GM19463 (cell line): ENCODE data around the gene OR5D14.

Source experiments
- ATAC-seq: cut with Tn5 transposase; IDR thresholded peaks from one replicate; pipeline ENCODE4 v1.9.1; 2021; ENCODE audit warnings: mild to moderate bottlenecking, moderate library complexity; ENCODE audit not compliant: unreplicated experiment

OR5D14 gene

DNA sequence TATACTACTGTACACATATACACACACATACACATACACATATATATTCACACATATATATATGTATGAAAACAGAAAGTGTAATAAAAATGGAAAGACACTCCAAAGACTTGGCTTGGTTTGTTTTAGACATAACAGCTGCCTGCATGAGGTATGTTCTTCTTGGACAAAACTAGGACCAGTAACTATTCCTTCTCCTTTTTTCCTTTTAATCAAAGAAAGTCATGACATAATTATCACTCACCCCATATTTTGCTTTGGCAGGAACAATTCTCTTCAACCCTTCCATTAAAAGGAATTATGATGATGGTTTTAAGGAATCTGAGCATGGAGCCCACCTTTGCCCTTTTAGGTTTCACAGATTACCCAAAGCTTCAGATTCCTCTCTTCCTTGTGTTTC is at the start of gene OR5D14:
TSS of gene OR5D14 (plus strand) at position 301 of the 400 bp plus-strand sequence. CDS start at position 301, 0 bp downstream.
- no peak for ATAC-seq

DNA sequence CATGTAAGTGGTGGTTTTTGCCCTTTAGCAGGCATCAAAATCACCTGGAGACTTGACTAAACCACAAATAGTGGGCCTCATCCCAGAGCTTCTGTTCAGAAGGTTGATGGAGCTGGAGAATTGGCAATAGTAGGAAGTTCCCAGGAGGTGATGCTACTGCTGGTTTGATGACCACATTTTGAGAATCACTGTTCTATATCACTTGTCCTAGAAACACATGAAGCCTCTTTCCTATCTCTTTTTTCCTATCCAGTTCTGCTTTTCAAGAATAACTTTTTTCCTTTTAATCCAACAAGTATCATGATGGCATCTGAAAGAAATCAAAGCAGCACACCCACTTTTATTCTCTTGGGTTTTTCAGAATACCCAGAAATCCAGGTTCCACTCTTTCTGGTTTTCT is 22.2 kb upstream of the OR5D14 start, which contains the start of gene OR5D13:
TSS of gene OR5D13 (plus strand) at position 301 of the 400 bp plus-strand sequence. CDS start at position 301, 0 bp downstream.
- no peak for ATAC-seq

DNA sequence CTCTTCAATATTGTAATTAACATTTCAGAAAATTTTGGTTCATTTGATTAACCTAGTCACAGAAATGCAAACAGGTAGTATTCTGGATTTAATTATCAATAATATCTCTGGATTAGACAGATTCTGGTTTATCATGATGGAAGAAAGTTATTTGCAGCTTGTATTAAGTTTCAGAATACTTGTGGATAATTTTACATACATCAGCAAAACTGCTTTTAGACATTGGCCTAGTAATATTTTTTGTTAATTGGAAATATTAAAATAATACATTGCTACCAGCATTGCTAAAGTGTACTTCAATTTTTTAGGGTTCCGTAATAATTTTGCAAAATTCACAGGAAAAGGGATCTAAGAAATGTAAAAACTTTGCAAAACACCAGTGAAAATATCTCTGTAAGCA is 3.8 kb upstream of the OR5D14 start:
- no peak for ATAC-seq

DNA sequence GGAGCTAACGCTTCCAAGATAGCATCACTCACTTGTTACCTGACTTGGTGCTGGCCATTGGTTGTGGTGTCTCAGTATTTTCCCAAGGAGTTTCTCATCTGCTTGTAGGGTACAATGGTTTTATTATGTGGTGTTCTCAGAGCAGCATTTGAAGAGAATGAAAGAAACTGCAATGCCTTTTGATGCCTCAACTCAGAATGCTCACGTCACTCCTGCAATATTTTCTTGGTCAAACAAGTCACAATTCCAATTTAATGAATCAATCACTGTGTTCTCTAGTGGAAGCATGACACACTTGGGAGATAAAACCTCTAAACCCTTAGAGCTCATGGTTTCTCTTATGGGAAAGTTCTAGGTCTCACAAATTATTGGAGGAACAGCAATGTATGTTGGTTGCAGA is 2.0 kb upstream of the OR5D14 start:
- no peak for ATAC-seq

DNA sequence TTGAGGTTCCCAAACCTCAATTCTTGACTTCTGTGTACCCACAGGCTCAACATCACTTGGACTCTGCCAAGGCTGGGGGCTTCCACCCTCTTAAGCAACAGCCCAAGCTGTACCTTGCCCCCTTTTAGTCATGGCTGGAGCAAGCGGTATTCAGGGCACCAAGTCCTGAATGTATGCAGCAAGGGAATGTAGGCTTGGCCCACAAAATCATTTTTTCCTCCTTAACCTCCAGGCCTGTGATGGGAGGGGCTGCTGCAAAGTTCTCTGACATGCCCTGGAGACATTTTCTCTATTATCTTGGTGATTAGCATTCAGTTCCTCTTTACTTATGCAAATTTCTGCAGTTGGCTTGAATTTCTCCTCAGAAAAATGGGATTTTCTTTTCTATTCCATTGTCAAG is 10.9 kb downstream of the OR5D14 start:
- ATAC-seq: no peak

DNA sequence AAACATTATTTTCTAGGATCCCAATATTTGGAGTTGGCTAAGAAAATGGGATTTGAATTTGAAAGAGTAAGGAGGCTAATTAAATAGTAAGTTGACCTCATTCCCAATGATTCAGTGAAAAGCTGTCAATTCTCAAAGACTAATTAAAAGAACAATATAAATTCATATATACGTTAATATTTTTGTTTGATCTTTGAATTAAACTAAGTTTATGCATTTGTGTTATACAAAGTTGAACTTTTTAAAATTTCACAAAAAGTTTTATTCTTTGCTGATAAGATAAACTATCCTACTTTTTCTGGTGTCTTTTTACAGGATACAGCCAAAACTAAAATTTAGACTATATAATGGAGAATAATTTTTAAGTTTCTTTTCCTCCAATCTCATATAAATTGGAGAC is 15.7 kb downstream of the OR5D14 start, which contains the start of gene OR5L1:
TSS of gene OR5L1 (plus strand) at position 301 of the 400 bp plus-strand sequence. CDS start 100 bp downstream, outside the sequence.
- ATAC-seq: no peak

DNA sequence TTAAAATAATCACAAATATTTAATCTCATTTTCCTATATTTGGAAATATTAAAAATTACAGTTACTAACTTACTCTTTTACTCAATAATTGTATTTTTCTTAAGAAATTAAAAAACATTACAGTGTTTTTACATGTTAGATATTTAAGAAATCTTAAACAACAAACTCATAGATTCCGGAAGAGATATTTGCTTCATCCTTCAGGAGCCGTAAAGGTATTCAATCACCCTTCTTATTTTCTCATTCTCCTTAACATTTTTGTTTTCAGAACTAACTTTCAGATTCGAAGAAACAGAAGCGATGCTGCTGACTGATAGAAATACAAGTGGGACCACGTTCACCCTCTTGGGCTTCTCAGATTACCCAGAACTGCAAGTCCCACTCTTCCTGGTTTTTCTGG is 24.0 kb downstream of the OR5D14 start, which contains the start of gene OR5D18:
TSS of gene OR5D18 (plus strand) at position 301 of the 400 bp plus-strand sequence. CDS start at position 301, 0 bp downstream.
- ATAC-seq: no peak

DNA sequence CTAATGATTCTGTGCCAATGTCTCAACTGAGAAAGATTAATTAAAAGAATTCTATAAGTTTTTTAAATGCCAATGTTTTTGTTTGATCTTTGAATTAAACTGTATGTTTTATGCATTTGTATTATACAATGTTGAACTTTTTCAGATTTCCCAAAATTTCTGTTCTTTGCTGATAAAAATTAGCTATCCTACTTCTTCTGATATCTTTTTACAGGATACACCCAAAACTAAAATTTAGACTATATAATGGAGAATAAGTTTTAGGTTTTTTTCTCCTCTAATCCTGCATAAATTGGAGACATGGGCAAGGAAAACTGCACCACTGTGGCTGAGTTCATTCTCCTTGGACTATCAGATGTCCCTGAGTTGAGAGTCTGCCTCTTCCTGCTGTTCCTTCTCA is 31.6 kb downstream of the OR5D14 start, which contains the start of gene OR5L2:
TSS of gene OR5L2 (plus strand) at position 301 of the 400 bp plus-strand sequence. CDS start at position 301, 0 bp downstream.
- no peak for ATAC-seq

DNA sequence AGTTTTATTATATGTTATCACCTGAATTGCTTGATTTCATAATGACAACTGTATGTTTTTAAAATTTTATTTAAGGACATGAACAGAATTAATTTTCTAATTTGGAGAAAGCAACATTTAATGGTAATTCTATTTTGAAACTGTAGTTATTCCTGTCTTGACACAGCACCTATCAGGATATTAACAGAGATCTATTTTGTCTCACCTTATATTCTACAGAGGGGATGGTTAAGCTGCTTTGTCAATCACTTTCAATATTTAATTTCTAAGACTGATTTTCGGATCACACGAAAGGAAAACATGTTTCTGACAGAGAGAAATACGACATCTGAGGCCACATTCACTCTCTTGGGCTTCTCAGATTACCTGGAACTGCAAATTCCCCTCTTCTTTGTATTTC is 43.1 kb downstream of the OR5D14 start, which contains the start of gene OR5D16:
TSS of gene OR5D16 (plus strand) at position 301 of the 400 bp plus-strand sequence. CDS start at position 301, 0 bp downstream.
- ATAC-seq: no peak
